ENCODE data around the gene MALAT1. TPM values are rescaled to one million over a fixed set of nuclear protein-coding genes. Genes with fewer than 3 reads are reported as not detected.
A peak's percentile ranks its signal among the peaks of the same experiment; 100 is the strongest.
"Not testable (repeated sequence)": the region's sequence is repeated elsewhere in the genome, so short reads cannot be mapped to it uniquely, and the experiment has no call there.

Gene MALAT1
- 1,140 TPM for polyA plus RNA-seq (ENCODE audit: insufficient read length)
- long read RNA-seq, donor 1, full-length matches to known transcripts = 1,673 of 1,673 reads
- long read RNA-seq, donor 1, partial matches to known transcripts = 0 of 1,673 reads
- long read RNA-seq, donor 1, other reads (novel, unspliced or antisense) = 0 of 1,673 reads
- long read RNA-seq, donor 2, full-length matches to known transcripts = 2,981 of 2,981 reads
- long read RNA-seq, donor 2, partial matches to known transcripts = 0 of 2,981 reads
- long read RNA-seq, donor 2, other reads (novel, unspliced or antisense) = 0 of 2,981 reads
- long read RNA-seq, donor 3, full-length matches to known transcripts = 2,562 of 2,562 reads
- long read RNA-seq, donor 3, partial matches to known transcripts = 0 of 2,562 reads
- long read RNA-seq, donor 3, other reads (novel, unspliced or antisense) = 0 of 2,562 reads
- long read RNA-seq, donor 4, full-length matches to known transcripts = 393 of 393 reads
- long read RNA-seq, donor 4, partial matches to known transcripts = 0 of 393 reads
- long read RNA-seq, donor 4, other reads (novel, unspliced or antisense) = 0 of 393 reads
- long read RNA-seq, donor 5, full-length matches to known transcripts = 2,177 of 2,177 reads
- long read RNA-seq, donor 5, partial matches to known transcripts = 0 of 2,177 reads
- long read RNA-seq, donor 5, other reads (novel, unspliced or antisense) = 0 of 2,177 reads
- long read RNA-seq, donor 6, full-length matches to known transcripts = 774 of 774 reads
- long read RNA-seq, donor 6, partial matches to known transcripts = 0 of 774 reads
- long read RNA-seq, donor 6, other reads (novel, unspliced or antisense) = 0 of 774 reads
- long read RNA-seq, donor 7, full-length matches to known transcripts = 4,174 of 4,174 reads
- long read RNA-seq, donor 7, partial matches to known transcripts = 0 of 4,174 reads
- long read RNA-seq, donor 7, other reads (novel, unspliced or antisense) = 0 of 4,174 reads
- long read RNA-seq, donor 8, full-length matches to known transcripts = 1,820 of 1,820 reads
- long read RNA-seq, donor 8, partial matches to known transcripts = 0 of 1,820 reads
- long read RNA-seq, donor 8, other reads (novel, unspliced or antisense) = 0 of 1,820 reads

- peak; percentile 98 for DNase-seq
These were observed at the start of gene MALAT1 for GRCh38 chr11:65498977-65499712. TSS of gene MALAT1 (plus strand) at chr11:65499045.

- not testable (repeated sequence) for DNase-seq
These were observed 47.5 kb upstream of the MALAT1 start for GRCh38 chr11:65451301-65451700.

GRCh38 chr11:65452259-65452658 lies 46.6 kb upstream of the MALAT1 start:
- DNase-seq = not testable (repeated sequence)

GRCh38 chr11:65452806-65453490 lies 45.9 kb upstream of the MALAT1 start:
- no peak for DNase-seq

- no peak for DNase-seq
These were observed 44.5 kb upstream of the MALAT1 start for GRCh38 chr11:65454311-65454695.

- DNase-seq = peak; percentile 87
These were observed 44.0 kb upstream of the MALAT1 start for GRCh38 chr11:65454696-65455456.

- DNase-seq = no peak
These were observed 42.4 kb upstream of the MALAT1 start for GRCh38 chr11:65456418-65456817.

GRCh38 chr11:65459552-65459951 lies 39.3 kb upstream of the MALAT1 start:
- DNase-seq = no peak

GRCh38 chr11:65465471-65465870 lies 33.4 kb upstream of the MALAT1 start:
- DNase-seq = not testable (repeated sequence)

GRCh38 chr11:65467306-65467705 lies 31.5 kb upstream of the MALAT1 start:
- DNase-seq = not testable (repeated sequence)

- no peak for DNase-seq
These were observed 29.9 kb upstream of the MALAT1 start for GRCh38 chr11:65468874-65469333.

- no peak for DNase-seq
These were observed 28.3 kb upstream of the MALAT1 start for GRCh38 chr11:65470433-65471049.

- DNase-seq = no peak
These were observed 27.4 kb upstream of the MALAT1 start for GRCh38 chr11:65471447-65471891.

- not testable (repeated sequence) for DNase-seq
These were observed 26.1 kb upstream of the MALAT1 start for GRCh38 chr11:65472588-65473277.

- DNase-seq = no peak
These were observed 25.5 kb upstream of the MALAT1 start for GRCh38 chr11:65473278-65473860.

- DNase-seq = no peak
These were observed 24.0 kb upstream of the MALAT1 start for GRCh38 chr11:65474864-65475263.

- DNase-seq = no peak
These were observed 22.2 kb upstream of the MALAT1 start for GRCh38 chr11:65476632-65477148.
